ENCODE data around the gene C11orf21. TPM values are rescaled to one million over a fixed set of nuclear protein-coding genes. Genes with fewer than 3 reads are reported as not detected.
"Not testable (repeated sequence)": the region's sequence is repeated elsewhere in the genome, so short reads cannot be mapped to it uniquely, and the experiment has no call there.

Gene C11orf21
- total and polyA plus RNA-seq, 2 donors (not counting 1 experiment from before 2014, with no cell fraction given), result under 0.01 TPM; not detected in 1

GRCh38 chr11:2333486-2334205, 31.9 kb upstream of the C11orf21 start:
- DNase-seq (ENCODE audit: low read depth in 2 of 2); H4K20me1 ChIP-seq (ENCODE audit: control insufficient read depth, extremely low read depth, insufficient read depth, low read length); H3K27me3 ChIP-seq (ENCODE audit: control insufficient read depth, insufficient read depth, low read length); H3K4me1 ChIP-seq (ENCODE audit: control insufficient read depth, extremely low read depth, insufficient read depth, low read length); H3K4me3 ChIP-seq (replicated peaks in 1 of 4; ENCODE audit: control extremely low read depth in 1 of 4, insufficient read depth in 1 of 4, low read depth in 3 of 4, low read length in 4 of 4); H3K79me2 ChIP-seq (ENCODE audit: control insufficient read depth, insufficient read depth, low read length); H2AFZ ChIP-seq (ENCODE audit: low read length); H3K4me2 ChIP-seq (ENCODE audit: extremely low read depth, insufficient read depth, low read length); H3K27ac ChIP-seq (ENCODE audit: insufficient read depth, low read length); H3K9ac ChIP-seq (ENCODE audit: insufficient read depth, low read length); H3K36me3 ChIP-seq (ENCODE audit: control insufficient read depth, insufficient read depth, low read length); H3K9me3 ChIP-seq (ENCODE audit: control insufficient read depth, insufficient read depth, low read depth, low read length): not testable (repeated sequence)

- not testable (repeated sequence) for H2AFZ ChIP-seq (ENCODE audit: low read length); H3K36me3 ChIP-seq (ENCODE audit: control insufficient read depth, insufficient read depth, low read length)
Observed at GRCh38 chr11:2332569-2332968, 30.9 kb upstream of the C11orf21 start.

GRCh38 chr11:2331404-2331803, 29.7 kb upstream of the C11orf21 start:
- Histone ChIP-seq H4K20me1 (ENCODE audit: control insufficient read depth, extremely low read depth, insufficient read depth, low read length) (no peaks in the 10 kb centered on the region), H3K4me1 (ENCODE audit: control insufficient read depth, extremely low read depth, insufficient read depth, low read length) (no peaks in the 10 kb centered on the region), H2AFZ (ENCODE audit: low read length) (no peak overlapping the region), H3K36me3 (ENCODE audit: control insufficient read depth, insufficient read depth, low read length) (no peaks in the 10 kb centered on the region), H3K4me2 (ENCODE audit: extremely low read depth, insufficient read depth, low read length) (no peak overlapping the region), H3K27me3 (ENCODE audit: control insufficient read depth, insufficient read depth, low read length) (no peaks in the 10 kb centered on the region), H3K4me3 (replicated peaks in 1 of 4; ENCODE audit: control extremely low read depth in 1 of 4, insufficient read depth in 1 of 4, low read depth in 3 of 4, low read length in 4 of 4) (no peak overlapping the region), H3K79me2 (ENCODE audit: control insufficient read depth, insufficient read depth, low read length) (no peaks in the 10 kb centered on the region), H3K27ac (ENCODE audit: insufficient read depth, low read length) (no peak overlapping the region), H3K9ac (ENCODE audit: insufficient read depth, low read length) (no peak overlapping the region), H3K9me3 (ENCODE audit: control insufficient read depth, insufficient read depth, low read depth, low read length) (no peaks in the 10 kb centered on the region)
- TF ChIP-seq CTCF (conservative IDR thresholded peaks at IDR 0.05 in 1 of 2, IDR thresholded peaks at IDR 0.05 in 1 of 2; ENCODE audit: low read depth in 1 of 2, low read length in 2 of 2) (no peak), EZH2 (IDR thresholded peaks at IDR 0.05; ENCODE audit: low read length, missing control alignments) (no peak)
- DNase-seq (ENCODE audit: low read depth in 2 of 2), result no peak

More at GRCh38 chr11:2332569-2332968, 30.9 kb upstream of the C11orf21 start:
- H3K79me2 ChIP-seq (ENCODE audit: control insufficient read depth, insufficient read depth, low read length); H3K4me2 ChIP-seq (ENCODE audit: extremely low read depth, insufficient read depth, low read length); H3K4me1 ChIP-seq (ENCODE audit: control insufficient read depth, extremely low read depth, insufficient read depth, low read length); H3K4me3 ChIP-seq (replicated peaks in 1 of 4; ENCODE audit: control extremely low read depth in 1 of 4, insufficient read depth in 1 of 4, low read depth in 3 of 4, low read length in 4 of 4); DNase-seq (ENCODE audit: low read depth in 2 of 2); H3K27ac ChIP-seq (ENCODE audit: insufficient read depth, low read length); H3K27me3 ChIP-seq (ENCODE audit: control insufficient read depth, insufficient read depth, low read length); H3K9ac ChIP-seq (ENCODE audit: insufficient read depth, low read length); H4K20me1 ChIP-seq (ENCODE audit: control insufficient read depth, extremely low read depth, insufficient read depth, low read length); H3K9me3 ChIP-seq (ENCODE audit: control insufficient read depth, insufficient read depth, low read depth, low read length): not testable (repeated sequence)

- Histone ChIP-seq H3K4me1 (ENCODE audit: control insufficient read depth, extremely low read depth, insufficient read depth, low read length) (no peaks in the 10 kb centered on the region), H3K9ac (ENCODE audit: insufficient read depth, low read length) (no peak overlapping the region), H3K36me3 (ENCODE audit: control insufficient read depth, insufficient read depth, low read length) (no peaks in the 10 kb centered on the region), H4K20me1 (ENCODE audit: control insufficient read depth, extremely low read depth, insufficient read depth, low read length) (no peaks in the 10 kb centered on the region), H3K27me3 (ENCODE audit: control insufficient read depth, insufficient read depth, low read length) (no peaks in the 10 kb centered on the region), H3K4me2 (ENCODE audit: extremely low read depth, insufficient read depth, low read length) (no peak overlapping the region), H3K9me3 (ENCODE audit: control insufficient read depth, insufficient read depth, low read depth, low read length) (no peaks in the 10 kb centered on the region), H3K79me2 (ENCODE audit: control insufficient read depth, insufficient read depth, low read length) (no peaks in the 10 kb centered on the region), H3K27ac (ENCODE audit: insufficient read depth, low read length) (no peak overlapping the region), H2AFZ (ENCODE audit: low read length) (no peak overlapping the region), H3K4me3 (replicated peaks in 1 of 4; ENCODE audit: control extremely low read depth in 1 of 4, insufficient read depth in 1 of 4, low read depth in 3 of 4, low read length in 4 of 4) (no peak overlapping the region)
- DNase-seq (ENCODE audit: low read depth in 2 of 2), result no peak
- TF ChIP-seq CTCF (conservative IDR thresholded peaks at IDR 0.05 in 1 of 2, IDR thresholded peaks at IDR 0.05 in 1 of 2; ENCODE audit: low read depth in 1 of 2, low read length in 2 of 2), result no peak
- TF ChIP-seq EZH2 (IDR thresholded peaks at IDR 0.05; ENCODE audit: low read length, missing control alignments), result no peak
Observed at GRCh38 chr11:2330696-2331095, 29.0 kb upstream of the C11orf21 start.
